ENCODE results near the gene TNN.

- no peak for TF ChIP-seq TCF12 (IDR thresholded peaks at IDR 0.05; ENCODE audit: low read depth)
- TF ChIP-seq EP300 (IDR thresholded peaks at IDR 0.05; ENCODE audit: borderline replicate concordance), result no peak
- TF ChIP-seq TEAD4 (IDR thresholded peaks at IDR 0.05), result no peak
- no peak for TF ChIP-seq CEBPB (IDR thresholded peaks at IDR 0.05)
- no peak for TF ChIP-seq USF1 (IDR thresholded peaks at IDR 0.05)
- no peak for TF ChIP-seq EGR1 (IDR thresholded peaks at IDR 0.05)
- TF ChIP-seq YY1 (IDR thresholded peaks at IDR 0.05; ENCODE audit: low read depth), result no peak
- TF ChIP-seq TAF1 (IDR thresholded peaks at IDR 0.05; ENCODE audit: low read depth), result no peak
- no peak for TF ChIP-seq MAX (IDR thresholded peaks at IDR 0.05)
- no peak for TF ChIP-seq CREB1 (IDR thresholded peaks at IDR 0.05; ENCODE audit: low read depth)
- TF ChIP-seq REST (IDR thresholded peaks at IDR 0.05; ENCODE audit: low read depth), result no peak
- no peak for TF ChIP-seq RAD21 (IDR thresholded peaks at IDR 0.05; ENCODE audit: low read depth)
These were observed 88.3 kb downstream of the TNN start for GRCh38 chr1:175155936-175156335.

Measured in Ishikawa (cell line).